ENCODE data around the gene SLC6A6.

- TF ChIP-seq POLR2AphosphoS5 (IDR thresholded peaks at IDR 0.05) (no peak), EP300 (IDR thresholded peaks at IDR 0.05) (no peak)
- TF ChIP-seq, protein P1, sequence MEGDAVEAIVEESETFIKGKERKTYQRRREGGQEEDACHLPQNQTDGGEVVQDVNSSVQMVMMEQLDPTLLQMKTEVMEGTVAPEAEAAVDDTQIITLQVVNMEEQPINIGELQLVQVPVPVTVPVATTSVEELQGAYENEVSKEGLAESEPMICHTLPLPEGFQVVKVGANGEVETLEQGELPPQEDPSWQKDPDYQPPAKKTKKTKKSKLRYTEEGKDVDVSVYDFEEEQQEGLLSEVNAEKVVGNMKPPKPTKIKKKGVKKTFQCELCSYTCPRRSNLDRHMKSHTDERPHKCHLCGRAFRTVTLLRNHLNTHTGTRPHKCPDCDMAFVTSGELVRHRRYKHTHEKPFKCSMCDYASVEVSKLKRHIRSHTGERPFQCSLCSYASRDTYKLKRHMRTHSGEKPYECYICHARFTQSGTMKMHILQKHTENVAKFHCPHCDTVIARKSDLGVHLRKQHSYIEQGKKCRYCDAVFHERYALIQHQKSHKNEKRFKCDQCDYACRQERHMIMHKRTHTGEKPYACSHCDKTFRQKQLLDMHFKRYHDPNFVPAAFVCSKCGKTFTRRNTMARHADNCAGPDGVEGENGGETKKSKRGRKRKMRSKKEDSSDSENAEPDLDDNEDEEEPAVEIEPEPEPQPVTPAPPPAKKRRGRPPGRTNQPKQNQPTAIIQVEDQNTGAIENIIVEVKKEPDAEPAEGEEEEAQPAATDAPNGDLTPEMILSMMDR (IDR thresholded peaks at IDR 0.05), result no peak
Measured at GRCh38 chr3:14374444-14374883, 27.9 kb upstream of the SLC6A6 start.

Data from gastroesophageal sphincter (tissue), 3 donors.